ENCODE data around the gene PCDH11Y. TPM values are rescaled to one million over a fixed set of nuclear protein-coding genes. Genes with fewer than 3 reads are reported as not detected.
"Not testable (repeated sequence)": the region's sequence is repeated elsewhere in the genome, so short reads cannot be mapped to it uniquely, and the experiment has no call there.

The PCDH11Y gene, protein sequence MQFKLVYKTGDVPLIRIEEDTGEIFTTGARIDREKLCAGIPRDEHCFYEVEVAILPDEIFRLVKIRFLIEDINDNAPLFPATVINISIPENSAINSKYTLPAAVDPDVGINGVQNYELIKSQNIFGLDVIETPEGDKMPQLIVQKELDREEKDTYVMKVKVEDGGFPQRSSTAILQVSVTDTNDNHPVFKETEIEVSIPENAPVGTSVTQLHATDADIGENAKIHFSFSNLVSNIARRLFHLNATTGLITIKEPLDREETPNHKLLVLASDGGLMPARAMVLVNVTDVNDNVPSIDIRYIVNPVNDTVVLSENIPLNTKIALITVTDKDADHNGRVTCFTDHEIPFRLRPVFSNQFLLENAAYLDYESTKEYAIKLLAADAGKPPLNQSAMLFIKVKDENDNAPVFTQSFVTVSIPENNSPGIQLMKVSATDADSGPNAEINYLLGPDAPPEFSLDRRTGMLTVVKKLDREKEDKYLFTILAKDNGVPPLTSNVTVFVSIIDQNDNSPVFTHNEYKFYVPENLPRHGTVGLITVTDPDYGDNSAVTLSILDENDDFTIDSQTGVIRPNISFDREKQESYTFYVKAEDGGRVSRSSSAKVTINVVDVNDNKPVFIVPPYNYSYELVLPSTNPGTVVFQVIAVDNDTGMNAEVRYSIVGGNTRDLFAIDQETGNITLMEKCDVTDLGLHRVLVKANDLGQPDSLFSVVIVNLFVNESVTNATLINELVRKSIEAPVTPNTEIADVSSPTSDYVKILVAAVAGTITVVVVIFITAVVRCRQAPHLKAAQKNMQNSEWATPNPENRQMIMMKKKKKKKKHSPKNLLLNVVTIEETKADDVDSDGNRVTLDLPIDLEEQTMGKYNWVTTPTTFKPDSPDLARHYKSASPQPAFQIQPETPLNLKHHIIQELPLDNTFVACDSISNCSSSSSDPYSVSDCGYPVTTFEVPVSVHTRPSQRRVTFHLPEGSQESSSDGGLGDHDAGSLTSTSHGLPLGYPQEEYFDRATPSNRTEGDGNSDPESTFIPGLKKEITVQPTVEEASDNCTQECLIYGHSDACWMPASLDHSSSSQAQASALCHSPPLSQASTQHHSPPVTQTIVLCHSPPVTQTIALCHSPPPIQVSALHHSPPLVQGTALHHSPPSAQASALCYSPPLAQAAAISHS (N-terminal part only)
- total RNA-seq (under 1 TPM in 2 of 10 donors, not detected in 8; 0.09 to 0.19 TPM), polyA plus RNA-seq (not detected)
- long read RNA-seq, donor 1: 0 reads
- long read RNA-seq, donor 2: 0 reads
- long read RNA-seq, donor 3: 0 reads

- ATAC-seq: peak in 4 of 8 donors; percentile 35 to 63 (median 54)
- intact Hi-C loops (cut with DNase I); H3K36me3 ChIP-seq; DNase-seq; H3K9me3 ChIP-seq; H3K27ac ChIP-seq; H3K4me1 ChIP-seq: not testable (repeated sequence)
- Histone ChIP-seq H3K4me3 (peak within 1 kb of the TSS in 1 of 10 donors; percentile 2), H3K27me3 (peaks cover 0 to 14% (median 0%) of the 10 kb centered on the region in 7 donors)
- WGBS, 2 donors: 0% methylated on average over 2 to 10 of the region's 21 CpGs
Measured at GRCh38 chrY:5000057-5000456, at the start of gene PCDH11Y. TSS of gene PCDH11Y (plus strand) at chrY:5000296. CDS start at chrY:5057100, 56,804 bp downstream.

DNA sequence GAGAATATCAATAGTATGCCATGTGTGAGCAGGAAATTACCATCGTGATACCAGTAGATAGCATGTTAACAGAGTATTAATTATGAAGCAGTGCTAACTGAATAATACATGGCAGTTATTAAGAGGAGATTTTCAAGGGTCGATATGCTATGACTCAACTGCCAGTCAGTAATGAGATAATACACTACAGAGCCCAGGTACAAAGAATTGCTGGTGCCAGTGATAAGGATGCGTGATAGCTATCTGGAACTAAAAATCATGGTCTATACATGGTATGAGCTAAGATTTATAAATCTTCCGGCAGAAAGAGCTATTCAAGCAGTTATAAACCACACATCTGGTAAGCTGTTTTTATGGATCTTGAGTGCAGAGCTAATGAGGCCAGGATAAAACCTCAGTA is 32.2 kb upstream of the PCDH11Y start:
- H3K4me3 ChIP-seq; DNase-seq; H3K36me3 ChIP-seq; H3K27me3 ChIP-seq; H3K4me1 ChIP-seq; H3K9me3 ChIP-seq; intact Hi-C loops (cut with DNase I); H3K27ac ChIP-seq; ATAC-seq: not testable (repeated sequence)
- 57 to 89% methylated on average over 1 of the region's 4 CpGs for WGBS, 2 donors

DNA sequence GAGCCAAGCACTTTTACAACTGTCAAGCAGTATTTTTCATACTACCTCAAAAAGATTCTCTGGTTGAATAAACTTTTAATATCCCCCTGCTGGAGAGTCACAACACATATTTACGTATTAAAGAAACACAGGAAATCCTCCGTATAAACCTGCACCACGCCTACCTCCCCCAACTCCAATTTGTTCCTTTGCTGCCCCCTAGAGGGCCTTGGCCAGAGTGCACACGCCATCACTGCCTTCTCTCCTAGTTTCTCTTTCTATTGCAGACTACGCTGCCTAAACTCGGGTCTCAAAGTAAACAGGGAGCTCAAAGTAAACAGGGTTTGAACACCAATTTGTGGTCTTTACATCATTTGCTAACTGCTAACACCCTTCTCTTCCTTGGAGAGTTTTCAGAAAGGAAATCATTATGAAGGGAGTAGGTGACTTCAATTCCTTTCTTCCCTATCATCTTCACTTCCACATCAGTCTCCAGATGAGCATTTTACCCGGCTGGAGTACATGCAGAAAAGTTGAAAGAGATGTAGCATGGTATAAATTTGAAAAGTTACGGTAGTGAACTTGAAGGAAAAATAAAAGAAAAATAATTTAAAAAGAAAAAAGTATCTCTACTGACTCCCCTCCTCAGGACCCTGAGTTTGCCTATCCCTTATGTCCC is 8.2 kb upstream of the PCDH11Y start:
- TF ChIP-seq, protein P1, sequence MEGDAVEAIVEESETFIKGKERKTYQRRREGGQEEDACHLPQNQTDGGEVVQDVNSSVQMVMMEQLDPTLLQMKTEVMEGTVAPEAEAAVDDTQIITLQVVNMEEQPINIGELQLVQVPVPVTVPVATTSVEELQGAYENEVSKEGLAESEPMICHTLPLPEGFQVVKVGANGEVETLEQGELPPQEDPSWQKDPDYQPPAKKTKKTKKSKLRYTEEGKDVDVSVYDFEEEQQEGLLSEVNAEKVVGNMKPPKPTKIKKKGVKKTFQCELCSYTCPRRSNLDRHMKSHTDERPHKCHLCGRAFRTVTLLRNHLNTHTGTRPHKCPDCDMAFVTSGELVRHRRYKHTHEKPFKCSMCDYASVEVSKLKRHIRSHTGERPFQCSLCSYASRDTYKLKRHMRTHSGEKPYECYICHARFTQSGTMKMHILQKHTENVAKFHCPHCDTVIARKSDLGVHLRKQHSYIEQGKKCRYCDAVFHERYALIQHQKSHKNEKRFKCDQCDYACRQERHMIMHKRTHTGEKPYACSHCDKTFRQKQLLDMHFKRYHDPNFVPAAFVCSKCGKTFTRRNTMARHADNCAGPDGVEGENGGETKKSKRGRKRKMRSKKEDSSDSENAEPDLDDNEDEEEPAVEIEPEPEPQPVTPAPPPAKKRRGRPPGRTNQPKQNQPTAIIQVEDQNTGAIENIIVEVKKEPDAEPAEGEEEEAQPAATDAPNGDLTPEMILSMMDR (IDR thresholded peaks at IDR 0.05): peak in 2 of 9 donors; percentile 19 to 24
- H3K36me3 ChIP-seq; H3K4me1 ChIP-seq; H3K27ac ChIP-seq; H3K27me3 ChIP-seq; DNase-seq; H3K4me3 ChIP-seq; H3K9me3 ChIP-seq; intact Hi-C loops (cut with DNase I): not testable (repeated sequence)
- 13 to 18% methylated on average over 2 to 3 of the region's 8 CpGs for WGBS, 2 donors
- peak in 2 of 8 donors; percentile 42 to 48 for ATAC-seq

GRCh38 chrY:4994892-4995291 is 5.2 kb upstream of the PCDH11Y start:
- H3K4me3 ChIP-seq; DNase-seq; H3K36me3 ChIP-seq; intact Hi-C loops (cut with DNase I); H3K4me1 ChIP-seq; H3K27ac ChIP-seq; ATAC-seq; H3K27me3 ChIP-seq; H3K9me3 ChIP-seq: not testable (repeated sequence)
- 48 to 49% methylated on average over 5 of the region's 5 CpGs for WGBS, 2 donors

DNA sequence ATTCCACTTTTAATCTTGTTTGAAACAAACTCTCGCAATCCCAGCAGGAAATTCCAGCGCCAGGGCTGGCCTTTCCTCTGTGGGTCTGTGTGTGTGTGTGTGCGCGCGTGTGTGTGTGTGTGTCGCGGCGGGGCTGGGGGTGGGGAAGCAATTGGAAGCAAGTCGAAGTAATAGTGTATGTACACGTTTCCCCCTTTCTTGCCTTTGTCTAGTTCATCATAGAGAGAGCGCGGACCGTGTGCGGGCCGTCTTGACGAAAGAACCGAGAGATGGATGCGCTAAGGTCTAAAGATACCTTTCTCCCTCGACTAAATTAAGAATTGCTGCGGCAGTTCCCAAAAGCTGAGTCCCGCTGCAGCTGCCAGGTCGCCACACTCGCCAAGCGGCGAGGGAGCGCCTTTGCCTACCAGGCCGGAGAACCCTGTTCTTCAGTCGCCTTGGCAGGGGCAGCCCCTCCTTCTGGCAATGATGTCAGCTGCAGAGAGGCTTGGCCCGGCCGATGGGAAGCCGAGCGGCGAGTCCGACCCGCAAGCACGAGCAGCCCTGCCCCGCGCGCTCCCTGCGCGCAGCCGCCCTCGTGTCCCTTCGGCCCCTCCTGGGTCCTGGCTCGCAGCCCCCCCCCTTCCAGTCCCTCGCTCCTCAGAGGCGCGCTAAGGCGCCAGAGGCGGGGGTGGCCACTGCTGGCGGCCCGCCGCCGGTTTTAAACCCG is 2.5 kb downstream of the PCDH11Y start:
- H3K4me1 ChIP-seq; H3K9me3 ChIP-seq; intact Hi-C loops (cut with DNase I); H3K4me3 ChIP-seq; H3K36me3 ChIP-seq; H3K27ac ChIP-seq; DNase-seq; ATAC-seq: not testable (repeated sequence)
- 2 to 3% methylated on average over 12 to 31 of the region's 55 CpGs for WGBS, 2 donors
- H3K27me3 ChIP-seq: peaks cover 0 to 14% (median 0%) of the 10 kb centered on the region in 7 donors

DNA sequence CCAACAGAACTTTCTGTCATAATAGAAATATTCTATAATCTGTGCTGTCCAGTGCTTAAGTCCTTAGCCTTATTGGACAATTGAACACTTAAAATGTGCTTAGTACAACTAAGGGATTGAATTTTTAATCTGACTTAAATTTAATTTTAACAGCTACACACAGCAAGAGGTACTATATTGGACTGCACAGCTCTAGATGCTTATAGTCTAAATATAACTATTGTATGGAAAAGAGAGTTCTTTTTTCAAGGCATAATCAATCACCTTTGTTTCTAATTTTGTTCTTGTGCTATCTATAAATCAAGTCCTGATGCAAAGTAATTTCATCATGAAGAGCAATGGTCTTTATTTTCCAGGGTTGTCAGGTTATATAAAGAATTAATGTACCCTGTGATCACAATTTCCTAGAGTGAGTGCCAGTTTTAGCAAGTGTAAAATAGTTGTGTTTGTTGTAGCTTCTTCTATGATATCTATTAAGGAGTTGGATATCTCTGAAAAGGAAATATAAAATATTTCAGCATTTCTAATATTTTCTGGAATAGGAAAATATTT is 39.0 kb downstream of the PCDH11Y start:
- H3K27me3 ChIP-seq; H3K36me3 ChIP-seq; ATAC-seq; DNase-seq; H3K27ac ChIP-seq; H3K9me3 ChIP-seq; H3K4me3 ChIP-seq; H3K4me1 ChIP-seq; intact Hi-C loops (cut with DNase I): not testable (repeated sequence)

GRCh38 chrY:5083017-5083416 is 82.9 kb downstream of the PCDH11Y start:
- 54 to 59% methylated on average over 3 of the region's 3 CpGs for WGBS, 2 donors
- ATAC-seq; H3K27me3 ChIP-seq; H3K27ac ChIP-seq; DNase-seq; H3K4me3 ChIP-seq; H3K9me3 ChIP-seq; intact Hi-C loops (cut with DNase I); H3K4me1 ChIP-seq; H3K36me3 ChIP-seq: not testable (repeated sequence)

GRCh38 chrY:5182998-5183397 is 182.9 kb downstream of the PCDH11Y start:
- H3K4me3 ChIP-seq; H3K27ac ChIP-seq; ATAC-seq; DNase-seq; intact Hi-C loops (cut with DNase I); H3K36me3 ChIP-seq; H3K4me1 ChIP-seq; H3K9me3 ChIP-seq; H3K27me3 ChIP-seq: not testable (repeated sequence)
- 81 to 91% methylated on average over 2 of the region's 2 CpGs for WGBS, 2 donors
